Measurements from ENCODE around the gene NRIP1. TPM values are rescaled to one million over a fixed set of nuclear protein-coding genes. Genes with fewer than 3 reads are reported as not detected.

Gene NRIP1, protein sequence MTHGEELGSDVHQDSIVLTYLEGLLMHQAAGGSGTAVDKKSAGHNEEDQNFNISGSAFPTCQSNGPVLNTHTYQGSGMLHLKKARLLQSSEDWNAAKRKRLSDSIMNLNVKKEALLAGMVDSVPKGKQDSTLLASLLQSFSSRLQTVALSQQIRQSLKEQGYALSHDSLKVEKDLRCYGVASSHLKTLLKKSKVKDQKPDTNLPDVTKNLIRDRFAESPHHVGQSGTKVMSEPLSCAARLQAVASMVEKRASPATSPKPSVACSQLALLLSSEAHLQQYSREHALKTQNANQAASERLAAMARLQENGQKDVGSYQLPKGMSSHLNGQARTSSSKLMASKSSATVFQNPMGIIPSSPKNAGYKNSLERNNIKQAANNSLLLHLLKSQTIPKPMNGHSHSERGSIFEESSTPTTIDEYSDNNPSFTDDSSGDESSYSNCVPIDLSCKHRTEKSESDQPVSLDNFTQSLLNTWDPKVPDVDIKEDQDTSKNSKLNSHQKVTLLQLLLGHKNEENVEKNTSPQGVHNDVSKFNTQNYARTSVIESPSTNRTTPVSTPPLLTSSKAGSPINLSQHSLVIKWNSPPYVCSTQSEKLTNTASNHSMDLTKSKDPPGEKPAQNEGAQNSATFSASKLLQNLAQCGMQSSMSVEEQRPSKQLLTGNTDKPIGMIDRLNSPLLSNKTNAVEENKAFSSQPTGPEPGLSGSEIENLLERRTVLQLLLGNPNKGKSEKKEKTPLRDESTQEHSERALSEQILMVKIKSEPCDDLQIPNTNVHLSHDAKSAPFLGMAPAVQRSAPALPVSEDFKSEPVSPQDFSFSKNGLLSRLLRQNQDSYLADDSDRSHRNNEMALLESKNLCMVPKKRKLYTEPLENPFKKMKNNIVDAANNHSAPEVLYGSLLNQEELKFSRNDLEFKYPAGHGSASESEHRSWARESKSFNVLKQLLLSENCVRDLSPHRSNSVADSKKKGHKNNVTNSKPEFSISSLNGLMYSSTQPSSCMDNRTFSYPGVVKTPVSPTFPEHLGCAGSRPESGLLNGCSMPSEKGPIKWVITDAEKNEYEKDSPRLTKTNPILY (N-terminal part only)
- 12.7 to 25.1 TPM (median 21.7 TPM) in 5 replicates for total RNA-seq (2022; extraction: Qiagen RNA extraction; ENCODE audit: low read depth)

DNA sequence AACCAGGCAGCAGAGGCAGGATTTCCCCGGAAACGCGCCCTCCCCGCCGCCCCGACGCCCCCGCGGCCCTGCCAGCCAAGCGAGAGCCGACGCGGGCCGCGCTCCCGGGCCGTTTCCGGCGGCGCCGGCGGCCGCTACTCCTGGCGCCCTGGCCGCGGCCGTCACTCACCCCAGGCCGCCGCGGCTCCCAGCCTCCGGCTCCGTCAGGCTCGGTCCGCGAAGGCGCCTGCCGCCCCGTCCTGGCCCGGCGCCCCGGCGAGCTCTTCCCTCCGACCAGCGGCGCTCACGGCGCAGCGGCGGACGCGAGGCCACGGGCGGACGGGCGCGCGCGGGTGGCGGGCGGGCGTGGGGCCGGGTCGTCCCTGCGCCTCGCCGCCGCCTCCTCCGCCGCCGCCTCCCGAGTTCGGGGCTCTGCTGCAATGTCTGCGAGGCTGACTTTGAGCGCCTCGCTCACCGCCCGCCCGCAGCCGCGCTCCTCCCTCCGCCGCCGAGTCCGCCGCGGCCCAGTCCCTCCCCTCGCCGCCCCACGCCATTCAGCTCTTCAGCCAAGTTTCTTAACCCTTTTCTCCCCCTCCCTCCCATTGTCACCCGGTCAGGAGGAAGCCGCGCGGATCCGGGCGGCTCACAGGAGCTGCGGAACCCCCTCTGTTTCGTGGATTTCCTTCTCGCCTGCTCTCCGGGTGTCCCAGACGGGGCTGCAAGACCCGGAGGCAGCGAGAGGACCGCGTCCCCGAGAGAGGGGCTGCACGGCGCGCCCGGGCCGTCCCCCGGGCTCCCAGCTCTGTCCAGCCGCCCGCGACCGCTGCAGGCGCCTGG lies at the start of gene NRIP1:
NRIP1 (minus strand) TSS at position 425 of the 816 bp plus-strand sequence. CDS start 96,808 bp downstream, outside the sequence.

All from A549 treated with DMSO at 1 μM for 4 hours (cell line).